Measurements from ENCODE around the gene GSTA3.
"Not testable (repeated sequence)": the region's sequence is repeated elsewhere in the genome, so short reads cannot be mapped to it uniquely, and the experiment has no call there.

The GSTA3 gene

DNA sequence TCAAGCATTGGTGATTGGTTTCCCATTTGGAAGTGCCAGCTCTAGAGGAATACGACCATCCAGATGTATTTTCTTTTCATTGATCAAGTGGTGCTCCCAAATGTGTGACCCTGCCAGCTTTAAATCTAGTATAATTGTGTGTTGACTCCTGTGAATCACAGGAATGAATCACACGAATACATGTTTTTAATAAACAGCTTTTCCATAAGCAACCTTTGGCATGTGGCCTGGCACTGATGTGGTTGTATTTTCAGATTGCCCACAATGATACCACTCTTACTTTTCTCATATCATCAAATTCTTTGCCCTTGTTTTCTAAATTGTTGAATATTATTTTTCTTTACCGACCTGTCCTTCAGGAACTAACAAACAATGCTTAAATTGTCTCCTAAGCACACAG, 367 bp downstream of the GSTA3 start:
- no peak for DNase-seq

DNA sequence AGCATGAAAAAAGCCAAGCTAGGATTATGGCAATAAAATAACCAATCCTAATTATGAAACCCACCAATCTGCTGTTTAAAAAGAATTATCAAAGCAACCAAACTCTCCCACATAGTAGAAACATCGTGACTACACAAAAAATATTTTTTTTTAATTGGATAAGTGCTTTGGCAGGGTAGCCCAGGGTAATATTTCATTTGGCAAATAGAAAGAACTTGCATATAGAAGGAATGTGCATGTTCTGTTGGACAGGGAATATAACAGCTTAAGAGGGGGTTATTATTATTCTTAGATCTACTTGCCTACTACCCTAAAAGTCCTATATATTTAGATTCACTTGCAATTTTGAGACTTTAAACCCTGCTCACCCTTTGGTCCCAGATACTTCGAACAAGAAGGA, 972 bp downstream of the GSTA3 start:
- no peak for DNase-seq

DNA sequence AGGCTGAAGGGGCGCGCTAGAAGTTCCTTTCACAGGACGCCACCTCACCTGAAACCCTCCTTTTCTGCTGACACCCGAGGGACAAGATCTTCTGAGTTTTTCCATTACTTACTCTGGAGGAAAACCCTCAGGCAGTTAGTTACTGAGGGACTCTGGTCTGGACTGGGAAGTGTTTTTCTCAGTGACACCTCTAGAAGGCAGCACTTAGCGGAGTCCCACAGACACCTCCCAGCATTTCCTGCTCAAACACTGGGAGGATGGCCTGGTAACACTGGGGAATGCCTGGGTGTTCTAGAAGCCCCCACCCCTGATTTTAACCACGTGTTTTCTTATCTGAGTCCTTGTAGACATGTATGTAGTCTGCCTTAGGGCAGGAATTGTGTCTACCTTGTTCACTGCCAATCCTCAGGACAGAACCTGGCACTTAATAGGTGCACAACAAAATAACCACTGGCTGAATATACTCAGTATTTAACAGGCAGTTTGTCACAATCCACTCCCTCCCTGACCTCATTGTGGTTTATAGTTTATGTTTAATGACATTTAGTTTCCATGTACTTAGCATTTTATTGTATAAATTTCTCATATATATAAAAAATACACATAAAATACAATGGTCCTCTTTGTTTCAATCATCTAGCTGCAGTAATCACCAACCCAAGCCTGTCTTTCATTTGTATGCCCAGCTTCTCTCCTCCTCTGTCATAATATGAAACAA, 4.8 kb downstream of the GSTA3 start:
- DNase-seq, result no peak

DNA sequence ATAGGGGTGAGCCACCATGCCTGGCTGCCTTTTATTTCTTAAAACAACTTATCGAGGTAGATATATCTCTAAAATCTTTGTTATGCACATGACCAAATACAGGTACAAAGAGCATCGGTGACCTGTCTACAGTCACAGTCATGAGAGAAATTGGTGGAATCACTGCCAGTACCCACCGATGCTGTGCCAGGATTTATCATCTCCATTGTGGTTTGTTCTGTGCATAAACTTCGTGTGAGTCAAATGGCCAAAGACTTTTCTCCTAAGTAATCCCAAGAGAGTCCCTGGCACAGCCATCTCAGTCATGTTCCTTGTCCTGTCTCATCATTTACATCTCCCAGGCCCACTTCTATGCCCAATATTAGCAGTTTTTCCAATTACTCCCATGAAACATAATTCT, 9.0 kb downstream of the GSTA3 start:
- no peak for DNase-seq

DNA sequence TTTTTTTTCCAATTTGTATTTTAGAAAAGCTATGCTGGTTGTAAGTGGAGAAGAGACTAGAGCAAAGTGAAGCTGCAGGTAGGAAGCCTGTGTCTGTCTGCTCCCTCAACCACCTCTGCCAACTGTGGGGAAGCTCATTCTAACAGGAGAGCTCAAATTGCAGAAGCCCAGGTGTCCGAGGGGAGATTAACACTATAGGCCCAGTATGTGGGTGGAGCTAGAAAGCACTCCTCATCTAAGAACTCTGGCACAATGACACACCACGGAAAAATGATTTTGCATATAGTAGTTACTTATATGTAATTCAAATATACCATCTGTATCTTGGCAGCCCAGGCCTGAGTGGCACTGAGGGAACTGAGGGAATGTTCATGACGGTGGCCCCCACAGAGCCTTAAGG, 13.7 kb downstream of the GSTA3 start:
- DNase-seq, result not testable (repeated sequence)

DNA sequence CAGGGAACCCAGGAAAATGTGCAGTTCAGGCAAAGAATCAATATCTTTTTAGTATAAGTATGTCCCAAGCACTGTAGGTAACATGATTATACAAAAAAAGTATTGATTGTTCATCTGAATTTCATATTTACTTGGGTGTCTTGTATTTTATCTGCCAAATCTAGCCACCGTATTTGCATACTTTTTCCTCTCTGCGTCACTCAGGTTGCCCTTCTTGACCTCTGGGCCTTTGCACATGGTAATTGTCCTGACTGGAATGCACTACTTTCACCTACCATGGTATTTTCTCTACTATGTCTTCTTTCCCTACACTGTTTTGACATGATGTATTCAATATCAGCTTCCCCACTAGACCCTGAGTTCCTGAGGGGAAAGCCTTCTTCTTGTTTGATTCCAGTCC, 15.2 kb downstream of the GSTA3 start:
- no peak for DNase-seq

DNA sequence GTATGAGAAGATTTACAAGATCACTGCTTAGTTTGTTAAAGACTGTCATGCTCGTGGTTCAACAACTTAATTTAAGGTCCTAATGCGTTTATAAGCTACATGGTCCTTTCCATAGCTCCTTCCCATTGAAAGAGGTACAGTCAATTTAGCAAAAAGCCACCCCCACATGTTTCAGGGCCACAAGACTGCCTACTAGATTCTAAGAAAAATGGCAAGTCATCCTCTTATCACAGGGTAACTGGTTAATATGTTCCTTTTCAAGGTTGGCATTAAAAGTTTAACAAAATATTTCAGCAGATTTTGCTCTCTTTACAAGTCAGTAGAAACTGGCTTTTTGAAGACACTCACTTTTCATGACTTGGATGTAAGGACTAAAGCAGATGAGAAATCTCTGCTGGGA, 15.7 kb downstream of the GSTA3 start:
- DNase-seq, result no peak

DNA sequence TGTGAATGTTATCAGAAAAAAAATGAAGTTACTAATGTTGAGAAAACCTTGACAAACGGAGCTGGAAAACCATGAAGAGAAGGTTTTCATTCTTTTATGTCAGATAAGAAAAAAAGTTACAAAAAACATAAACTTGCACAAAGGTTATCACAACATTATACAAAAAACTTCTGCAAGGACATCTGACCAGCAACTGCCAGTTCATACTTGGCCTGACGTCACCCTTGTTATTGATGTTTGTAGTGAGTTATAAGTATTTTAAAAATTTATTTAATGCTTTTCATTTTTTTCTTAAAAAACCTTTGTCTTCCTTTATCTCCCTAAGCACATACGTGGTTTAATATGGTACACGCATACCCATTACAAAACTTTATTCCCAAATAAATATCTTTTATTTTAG, 16.3 kb downstream of the GSTA3 start:
- no peak for DNase-seq

DNA sequence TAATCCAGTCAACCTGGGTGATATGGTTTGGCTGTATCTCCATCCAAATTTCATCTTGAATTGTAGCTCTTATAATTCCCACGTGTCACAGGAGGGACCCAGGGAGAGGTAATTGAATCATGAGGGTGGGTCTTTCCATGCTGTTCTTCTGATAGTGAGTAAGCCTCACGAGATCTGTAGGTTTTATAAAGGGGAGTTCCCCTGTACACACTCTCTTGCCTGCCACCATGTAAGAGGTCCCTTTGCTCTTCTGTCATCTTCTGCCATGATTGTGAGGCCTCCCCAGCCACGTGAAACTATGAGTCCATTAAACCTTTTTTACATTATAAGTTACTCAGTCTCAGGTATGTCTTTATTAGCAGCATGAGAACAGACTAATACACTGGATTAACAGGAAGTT, 19.5 kb downstream of the GSTA3 start:
- no peak for DNase-seq

DNA sequence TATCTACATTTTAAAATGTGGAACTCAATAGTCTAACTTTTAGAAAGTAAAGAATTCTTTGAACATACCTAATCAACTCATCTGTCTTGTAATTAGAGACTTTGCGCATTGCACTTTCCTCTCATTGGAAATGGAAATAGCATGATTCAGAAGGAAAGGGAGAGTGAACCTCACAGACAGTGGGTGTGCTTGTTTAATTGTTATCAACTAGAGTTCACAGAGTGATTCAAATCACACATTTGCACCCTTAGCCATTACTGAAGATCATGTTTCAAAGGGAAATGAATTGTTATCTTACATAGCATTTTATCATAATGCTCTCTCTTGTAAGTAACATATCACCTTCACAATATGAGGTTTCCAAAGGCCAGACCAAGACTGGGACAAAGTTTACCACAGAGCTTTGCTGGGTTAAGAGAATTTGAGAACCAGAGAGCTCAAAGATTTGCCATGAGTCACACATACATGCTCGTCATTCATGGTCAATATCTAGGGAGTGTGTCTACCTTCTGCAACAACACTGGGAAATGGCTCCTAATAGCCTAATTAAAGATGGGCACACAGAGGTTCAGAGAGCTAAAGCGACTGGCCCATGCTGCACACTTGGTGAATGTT, 21.5 kb downstream of the GSTA3 start:
- DNase-seq, result no peak

DNA sequence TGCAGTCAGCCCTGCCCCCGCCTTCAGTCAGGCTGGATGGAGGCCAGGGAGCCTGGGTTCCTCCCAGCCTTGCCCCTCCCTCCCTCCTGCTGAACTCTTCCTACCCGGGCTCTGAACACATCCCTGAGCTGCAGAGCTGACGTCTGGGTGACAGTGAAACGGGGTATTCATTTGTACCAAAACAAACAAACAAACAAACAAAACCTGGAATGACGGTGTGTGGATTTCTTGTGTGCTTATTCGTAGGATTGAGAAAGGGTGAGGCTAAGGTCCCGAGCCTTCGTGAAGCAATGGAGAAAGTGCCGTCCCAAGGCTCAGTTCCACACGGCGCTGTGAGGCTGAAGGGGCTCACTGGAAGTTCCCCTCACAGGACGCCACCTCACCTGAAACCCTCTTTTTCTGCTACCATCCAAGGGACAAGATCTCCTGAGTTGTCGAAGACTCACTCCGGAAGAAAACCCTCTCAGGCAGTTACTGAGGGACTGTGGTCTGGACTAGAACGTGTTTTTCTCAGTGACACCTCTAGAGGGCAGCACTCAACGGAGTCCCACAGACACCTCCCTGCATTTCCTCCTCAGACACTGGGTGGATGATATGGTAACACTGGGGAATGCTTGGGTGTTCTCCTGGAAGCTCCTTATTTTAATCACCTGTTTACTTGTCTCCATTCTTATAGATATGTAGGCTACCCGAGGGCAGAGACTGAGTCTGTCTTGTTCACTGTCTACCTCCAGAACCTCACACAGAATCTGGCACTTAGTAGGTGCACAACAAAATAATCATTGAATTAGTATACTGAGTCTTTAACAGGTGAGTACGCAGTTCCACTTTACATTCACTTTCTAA, 27.3 kb downstream of the GSTA3 start:
- DNase-seq, result peak; percentile 43

DNA sequence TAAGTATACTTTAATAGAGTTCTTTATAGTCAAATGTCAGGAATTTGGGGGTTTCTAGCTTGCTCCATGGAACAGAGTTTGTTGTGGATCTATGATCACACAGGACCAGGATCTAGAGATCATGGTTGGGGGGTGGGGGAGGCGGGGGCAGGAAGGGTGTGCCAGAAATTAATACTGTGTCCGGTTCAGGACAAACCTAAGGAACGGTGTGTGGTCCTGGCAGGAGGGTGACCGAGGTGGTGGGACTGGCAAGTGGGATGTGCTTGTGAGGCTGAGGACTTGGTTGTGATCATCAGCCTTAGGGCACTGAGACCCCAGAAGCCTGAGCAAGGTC, 27.9 kb downstream of the GSTA3 start:
- no peak for DNase-seq

DNA sequence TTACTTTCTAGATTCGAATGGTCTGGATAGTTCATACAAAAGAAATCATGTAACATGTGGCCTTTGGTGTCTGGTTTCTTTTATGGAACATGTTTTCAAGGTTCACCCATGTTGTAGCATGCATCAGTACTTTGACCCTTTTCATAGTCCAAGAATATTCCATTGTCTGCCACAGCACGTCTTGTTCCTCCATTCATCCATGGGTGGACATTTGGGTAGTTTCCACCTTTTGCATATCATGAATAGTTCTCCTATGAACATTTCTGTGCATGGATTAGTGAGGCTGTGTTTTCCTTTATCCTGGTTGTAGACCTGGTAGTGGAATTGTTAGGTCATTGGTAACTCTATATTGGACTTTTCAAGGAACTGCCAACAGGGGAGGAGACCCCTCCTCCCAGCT, 31.7 kb downstream of the GSTA3 start:
- no peak for DNase-seq

DNA sequence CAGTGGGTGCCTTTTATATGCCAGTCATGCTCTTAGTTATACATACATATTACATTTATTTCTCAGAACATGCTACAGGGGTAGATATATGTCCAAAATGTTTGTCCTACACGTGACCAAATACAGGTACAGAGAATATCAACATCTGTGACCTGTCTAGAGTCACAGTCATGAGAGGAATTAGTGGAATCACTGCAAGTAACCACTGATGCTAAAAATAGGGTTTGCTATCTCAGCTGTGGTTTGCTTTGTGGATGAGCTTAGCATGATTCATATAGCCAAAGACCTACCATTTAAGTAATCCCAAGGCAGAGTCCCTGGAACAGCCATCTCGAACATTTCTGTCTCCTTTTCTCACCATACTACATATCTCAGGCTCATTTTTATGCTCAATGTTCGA, 32.3 kb downstream of the GSTA3 start:
- no peak for DNase-seq

DNA sequence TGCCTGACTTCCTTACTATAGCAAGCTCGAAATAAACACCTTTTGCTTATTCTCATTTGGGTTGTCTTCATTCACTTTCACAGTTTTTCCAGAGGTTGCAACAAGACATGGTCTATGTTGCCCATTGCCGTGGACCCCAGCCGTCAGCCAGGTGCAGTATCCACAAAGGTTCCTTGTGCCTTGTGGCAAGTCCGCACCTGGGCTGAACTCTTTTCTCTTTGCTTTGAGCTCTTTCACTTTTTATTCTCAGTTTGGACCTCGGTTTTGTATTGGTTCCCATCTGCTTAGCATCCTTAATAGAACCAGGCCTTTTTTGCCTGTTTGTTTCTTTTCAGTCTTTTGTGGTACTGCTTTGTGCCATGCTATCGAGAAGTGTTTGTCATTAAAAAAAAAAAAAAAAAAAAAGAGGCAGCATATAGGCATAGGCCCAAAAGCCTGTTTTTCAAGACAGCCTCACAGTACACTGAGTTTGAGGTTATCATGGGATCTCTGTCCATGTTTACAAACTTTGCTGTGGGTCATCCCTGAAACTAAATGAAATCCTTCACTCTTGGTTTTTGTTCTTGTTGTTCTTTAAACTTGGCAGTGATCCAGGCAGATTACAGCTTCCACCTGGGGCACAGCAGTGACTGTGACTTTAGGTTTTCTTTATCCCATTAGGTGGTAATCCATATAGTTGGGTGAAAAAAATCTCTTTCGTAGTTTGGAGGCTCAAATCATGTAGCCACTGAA, 33.3 kb downstream of the GSTA3 start:
- DNase-seq, result no peak

DNA sequence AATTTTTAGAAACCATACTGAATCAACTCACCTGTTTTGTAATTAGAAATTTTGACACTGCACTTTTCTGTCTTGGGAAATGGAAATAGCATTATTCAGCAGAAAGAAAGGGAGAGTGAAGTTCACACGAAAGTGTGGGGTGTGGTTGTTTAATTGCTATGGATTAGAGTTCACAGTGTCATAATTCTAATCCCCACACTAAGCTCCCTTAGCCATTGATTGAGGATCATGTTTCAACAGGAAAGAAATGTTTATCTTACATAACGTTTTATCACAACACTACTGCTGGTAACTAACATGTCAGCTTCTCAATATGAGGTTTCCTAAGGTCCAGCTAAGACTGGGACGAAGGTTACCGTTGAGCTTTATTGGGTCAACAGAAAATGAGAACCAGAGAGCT, 37.5 kb downstream of the GSTA3 start:
- no peak for DNase-seq

DNA sequence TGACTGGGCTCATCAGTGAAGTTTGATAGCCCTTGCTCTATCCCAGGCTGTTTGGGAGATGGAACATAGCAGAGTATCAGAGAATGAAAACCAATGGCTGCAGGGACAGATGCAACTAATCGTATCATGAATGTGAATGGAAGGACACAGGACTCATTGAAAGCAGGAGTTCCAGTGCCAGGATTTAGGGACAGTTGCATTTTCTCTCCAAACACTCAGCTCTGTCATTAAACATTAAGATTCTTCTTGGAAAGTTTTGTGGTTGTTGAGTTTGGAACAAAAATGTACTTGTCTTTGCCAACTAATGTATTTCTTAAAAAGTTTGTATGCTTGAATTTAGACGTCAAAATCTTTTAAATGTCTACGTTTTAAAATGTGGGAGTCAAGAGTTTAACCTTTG, 37.9 kb downstream of the GSTA3 start:
- DNase-seq, result no peak

DNA sequence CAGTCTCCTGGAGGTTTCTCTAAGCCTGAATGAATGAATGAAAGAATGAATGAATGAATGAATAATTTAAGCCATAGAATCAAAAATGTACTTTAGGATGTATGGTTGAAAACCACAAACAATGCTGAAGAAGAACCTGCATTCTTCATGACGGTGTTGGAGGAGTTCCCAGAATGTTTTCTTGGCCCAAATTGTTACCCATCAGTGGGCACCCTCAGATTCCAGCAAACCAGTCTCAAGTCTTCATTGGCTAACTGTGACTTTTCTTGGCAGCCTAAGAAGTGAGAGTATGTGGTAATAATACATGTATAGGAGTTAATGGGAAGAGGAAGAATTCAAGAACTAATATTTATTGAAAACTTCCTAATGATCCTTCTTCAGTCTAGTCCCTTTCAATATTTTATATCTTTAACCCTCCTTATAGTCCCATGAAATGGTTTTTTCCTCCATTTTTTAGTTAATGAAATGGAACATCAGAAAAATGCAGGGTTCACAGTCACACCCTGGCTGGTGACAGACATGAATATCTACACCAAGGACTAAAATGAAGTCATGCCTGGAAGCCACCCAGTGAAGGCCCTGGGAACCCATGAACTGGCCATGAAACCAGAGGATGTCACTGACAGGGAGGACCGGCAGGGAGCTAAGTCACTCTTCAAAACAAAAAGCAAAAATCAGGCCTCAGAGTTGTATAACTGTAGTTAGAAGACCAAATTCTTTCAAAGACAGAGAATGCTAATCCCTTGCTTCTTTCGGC, 39.0 kb downstream of the GSTA3 start:
- not testable (repeated sequence) for DNase-seq

DNA sequence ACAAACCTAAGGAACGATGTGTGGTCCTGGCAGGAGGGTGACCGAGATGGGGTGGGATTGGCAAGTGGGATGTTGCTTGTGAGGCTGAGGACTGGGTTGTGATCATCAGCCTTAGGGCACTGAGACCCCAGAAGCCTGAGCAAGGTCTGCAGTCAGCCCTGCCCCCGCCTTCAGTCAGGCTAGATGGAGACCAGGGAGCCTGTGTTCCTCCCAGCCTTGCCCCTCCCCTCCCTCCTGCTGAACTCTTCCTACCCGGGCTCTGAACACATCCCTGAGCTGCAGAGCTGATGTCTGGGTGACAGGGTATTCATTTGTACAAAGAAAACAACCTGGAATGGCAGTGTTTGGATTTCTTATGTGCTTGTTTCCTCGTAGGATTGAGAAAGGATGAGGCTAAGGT, 40.6 kb downstream of the GSTA3 start:
- not testable (repeated sequence) for DNase-seq

DNA sequence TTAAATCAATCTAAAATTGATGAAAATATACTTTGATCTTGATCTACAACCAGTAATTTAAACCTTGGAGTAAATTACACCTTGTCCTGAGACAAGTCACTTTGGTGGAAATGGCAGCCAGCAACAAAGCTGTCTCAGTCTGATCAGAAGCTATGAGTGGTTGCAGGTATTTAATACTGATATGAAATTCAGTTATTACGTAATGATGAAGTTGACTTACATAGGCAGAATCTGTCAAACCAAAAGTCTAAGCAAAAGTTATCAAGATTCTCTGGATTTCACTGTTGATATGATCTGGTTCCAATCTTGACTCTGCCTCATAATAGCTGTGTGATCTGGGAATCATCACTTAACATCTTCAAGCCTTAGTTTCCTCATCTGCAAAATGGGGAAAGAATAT, 41.3 kb downstream of the GSTA3 start:
- no peak for DNase-seq

DNA sequence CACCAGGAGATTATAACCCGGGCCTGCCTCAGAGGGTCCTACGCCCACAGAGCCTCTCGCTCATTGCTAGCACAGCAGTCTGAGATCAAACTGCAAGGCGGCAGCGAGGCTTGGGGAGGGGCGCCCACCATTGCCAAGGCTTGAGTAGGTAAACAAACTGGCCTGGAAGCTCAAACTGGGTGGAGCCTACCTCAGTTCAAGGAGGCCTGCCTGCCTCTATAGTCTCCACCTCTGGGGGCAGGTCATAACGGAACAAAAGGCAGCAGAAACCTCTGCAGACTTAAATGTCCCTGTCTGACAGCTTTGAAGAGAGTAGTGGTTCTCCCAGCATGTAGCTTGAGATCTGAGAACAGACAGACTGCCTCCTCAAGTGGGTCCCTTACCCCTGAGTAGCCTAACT, 48.3 kb downstream of the GSTA3 start:
- not testable (repeated sequence) for DNase-seq

DNA sequence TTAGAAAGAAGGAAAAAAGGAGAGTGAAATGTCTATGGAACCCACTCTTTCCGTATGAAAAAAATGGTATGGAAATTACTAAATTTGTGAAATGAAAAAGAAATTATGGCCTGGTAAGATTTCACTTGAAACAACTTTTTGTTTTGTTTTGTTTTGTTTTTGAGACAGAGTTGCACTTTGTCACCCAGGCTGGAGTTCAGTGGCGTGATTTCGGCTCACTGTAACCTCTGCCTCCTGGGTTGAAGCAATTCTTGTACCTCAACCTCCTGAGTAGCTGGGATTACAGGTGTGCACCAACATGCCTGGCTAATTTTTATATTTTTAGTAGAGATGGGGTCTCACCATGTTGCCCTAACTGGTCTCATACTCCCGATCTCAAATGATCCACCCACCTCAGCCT, 51.1 kb downstream of the GSTA3 start:
- no peak for DNase-seq

DNA sequence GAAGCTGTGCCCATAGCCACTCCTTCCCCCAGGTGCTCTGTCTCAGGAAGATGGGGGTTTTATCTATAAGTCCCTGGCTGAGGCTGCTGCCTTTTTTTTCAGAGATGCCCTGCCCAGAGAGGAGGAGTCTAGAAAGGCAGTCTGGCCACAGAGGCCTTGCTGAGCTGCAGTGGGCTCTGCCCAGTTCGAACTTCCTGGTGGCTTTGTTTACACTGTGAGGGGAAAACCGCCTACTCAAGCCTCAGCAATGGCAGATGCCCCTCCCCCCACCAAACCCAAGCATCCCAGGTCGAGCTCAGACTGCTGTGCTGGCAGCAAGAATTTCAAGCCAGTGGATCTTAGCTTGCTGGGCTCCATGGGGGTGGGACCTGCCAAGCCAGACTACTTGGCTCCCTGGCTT, 53.4 kb downstream of the GSTA3 start:
- not testable (repeated sequence) for DNase-seq

All from activated CD4-positive, alpha-beta T cell treated with anti-CD3 and anti-CD28 coated beads for 1 hour (primary cell).